Right lobe of liver (tissue), 6 donors: ENCODE results near the gene ENPP7. TPM values are rescaled to one million over a fixed set of nuclear protein-coding genes. Genes with fewer than 3 reads are reported as not detected.

Experiments used
- ATAC-seq, 4 donors: fragments of 200-7000 bp; cut with Tn5 transposase; one replicate each; pipeline ENCODE4 v1.9.1; 2020; ENCODE audit warnings: mild to moderate bottlenecking in 4 of 4, moderate library complexity in 4 of 4
- DNase-seq, 3 donors: peaks; one replicate each; pipeline ENCODE4 v3.0.0-alpha.2; 2020
- H3K27ac ChIP-seq, 3 donors: fragments of 200-600 bp; one replicate each; pipeline ENCODE4 v1.8.0; 2022
- H3K27me3 ChIP-seq, 2 donors: fragments of 200-600 bp; one replicate each; pipeline ENCODE4 v1.8.0; 2022
- H3K36me3 ChIP-seq, 4 donors: fragments of 200-600 bp; sonication (generic) in 1 of 4; one replicate each; pipeline versions ENCODE4 v1.5.1 to v1.8.0; 2017 to 2022; ENCODE audit warnings: control low read depth in 1 of 4
- H3K4me1 ChIP-seq, 4 donors: fragments of 200-600 bp; sonication (generic) in 1 of 4; one replicate each; pipeline versions ENCODE4 v1.5.1 to v1.8.0; 2017 to 2022; ENCODE audit warnings: control low read depth in 1 of 4
- H3K4me3 ChIP-seq, 3 donors: fragments of 200-600 bp; one replicate each; pipeline ENCODE4 v1.8.0; 2022
- H3K9me3 ChIP-seq, 4 donors: fragments of 200-600 bp; sonication (generic) in 1 of 4; one replicate each; pipeline versions ENCODE4 v1.5.1 to v1.8.0; 2017 to 2022; ENCODE audit warnings: control low read depth in 1 of 4
- POLR2A ChIP-seq: fragments of 450-650 bp; IDR thresholded peaks from one replicate; pipeline ENCODE4 v1.6.1; 2017; ENCODE audit warnings: antibody characterized with exemption, mild to moderate bottlenecking
- WGBS: methylation state at CpG from one replicate; pipeline ENCODE4 v1.1.6; 2018; ENCODE audit warnings: low coverage, low lambda C conversion rate; ENCODE audit not compliant: insufficient coverage; ENCODE audit errors: missing lambda C conversion rate; 5-methylcytosine and 5-hydroxymethylcytosine counted together
- intact Hi-C, 2 donors: fragments of 100-400 bp; cut with DNase I; formaldehyde crosslinking; loops; one replicate each; pipeline versions ENCODE4 v1.11.2 to v1.14.1; 2022
- total RNA-seq, 6 experiments: library from RNA; depleted of rRNA in 2 of 6; stranded (reverse); fragments of >200 nt in 2 of 6; fragmentation: NEBNext Ultra II Directional in 3 of 6; extraction: Animal tissue kit (Norgen Biotek cat#: 25700) in 3 of 6; gene quantifications; one replicate each; pipeline versions ENCODE4 v1.1.0 to v1.2.4, GENCODE V29; 2016 to 2023
- TF ChIP-seq, protein P1 (sequence below), 4 donors: fragments of 200-600 bp in 3 of 4; fragments of 450-650 bp in 1 of 4; IDR thresholded peaks; one replicate each; pipeline versions ENCODE4 v1.5.1 to v1.8.0; 2016 to 2022; ENCODE audit warnings: antibody characterized with exemption in 4 of 4, mild to moderate bottlenecking in 2 of 4
- donor health status: DM: no; HTN: yes; CAD: no.
- donor health status: DM: no; HTN: no; CAD: no.
- donor health status: DM: no; HTN: no; CAD: no.
- donor health status: DM: no; HTN: yes; CAD: no.
- donor health status: DM: no; HTN: yes; CAD: no.

Gene ENPP7
- total RNA-seq, 6 experiments from 2014 or later, result 3.4 to 43.2 (median 17.8) TPM

DNA sequence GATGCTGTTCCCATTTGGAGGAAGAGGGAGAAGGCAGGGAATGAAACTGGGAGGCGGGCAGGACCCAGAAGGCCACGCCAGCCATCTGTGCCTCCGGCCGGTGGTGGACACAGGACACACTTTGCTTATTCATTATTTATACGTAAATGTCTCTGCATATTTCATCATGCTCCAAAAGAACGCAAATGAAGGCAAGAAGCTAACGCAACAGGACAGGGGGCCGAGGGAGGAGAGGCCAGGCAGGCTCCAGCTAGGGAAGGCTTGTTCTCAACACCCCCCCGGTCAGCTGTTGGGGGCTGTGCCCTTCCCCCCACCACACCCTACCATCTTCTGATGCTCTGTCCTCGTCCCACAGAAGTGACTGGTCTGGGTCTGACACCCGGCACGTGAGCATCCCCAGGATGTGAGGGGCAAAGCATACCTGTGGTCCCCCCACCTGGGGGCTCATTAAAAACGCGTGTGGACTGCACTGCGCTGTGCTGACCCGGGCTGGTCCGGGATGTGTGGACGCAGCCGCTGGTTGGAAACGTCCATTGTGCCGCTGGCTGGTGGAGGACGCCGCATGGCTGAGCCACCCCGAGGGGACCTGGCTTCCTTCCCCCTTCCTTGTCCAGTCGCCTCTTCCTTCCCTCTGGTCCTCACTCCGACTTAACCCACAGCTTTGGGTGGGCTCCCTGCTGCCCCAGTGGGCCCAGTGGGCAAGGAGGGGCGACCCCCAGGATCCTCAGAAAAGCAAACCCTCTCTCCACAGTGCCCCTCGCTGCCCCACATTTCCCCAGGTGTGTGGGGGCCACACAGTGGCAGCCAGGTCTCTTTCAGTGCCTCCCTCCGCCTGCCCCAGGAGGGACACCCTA lies 46.4 kb upstream of the ENPP7 start:
- H3K27me3 ChIP-seq, result no peaks in the 10 kb centered on the region
- no peak overlapping the region for H3K4me3 ChIP-seq
- no peak for ATAC-seq

DNA sequence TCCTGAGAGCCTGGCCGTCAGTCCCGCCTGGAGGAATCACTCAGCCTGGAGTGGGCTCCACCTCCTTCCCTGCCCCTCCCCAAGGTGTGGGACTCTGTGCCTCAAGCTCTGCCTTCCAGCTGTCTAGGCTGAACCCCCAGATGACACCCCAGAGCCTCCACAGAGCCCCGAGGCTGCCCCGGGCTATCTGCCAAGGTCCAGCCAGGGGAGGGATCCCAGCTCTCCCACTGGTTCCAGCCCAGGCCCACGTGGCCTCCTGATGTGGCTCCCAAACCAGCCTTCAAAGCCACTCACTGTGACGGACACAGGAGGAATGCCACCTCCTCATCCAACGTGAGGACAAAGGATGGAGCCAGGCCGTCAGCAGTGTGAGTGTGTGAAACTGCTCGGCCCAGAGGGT lies 45.6 kb upstream of the ENPP7 start:
- DNase-seq (peak in 1 of 3 donors; percentile 48), ATAC-seq (no peak)
- H3K27ac ChIP-seq, result no peak overlapping the region
- TF ChIP-seq, protein P1, sequence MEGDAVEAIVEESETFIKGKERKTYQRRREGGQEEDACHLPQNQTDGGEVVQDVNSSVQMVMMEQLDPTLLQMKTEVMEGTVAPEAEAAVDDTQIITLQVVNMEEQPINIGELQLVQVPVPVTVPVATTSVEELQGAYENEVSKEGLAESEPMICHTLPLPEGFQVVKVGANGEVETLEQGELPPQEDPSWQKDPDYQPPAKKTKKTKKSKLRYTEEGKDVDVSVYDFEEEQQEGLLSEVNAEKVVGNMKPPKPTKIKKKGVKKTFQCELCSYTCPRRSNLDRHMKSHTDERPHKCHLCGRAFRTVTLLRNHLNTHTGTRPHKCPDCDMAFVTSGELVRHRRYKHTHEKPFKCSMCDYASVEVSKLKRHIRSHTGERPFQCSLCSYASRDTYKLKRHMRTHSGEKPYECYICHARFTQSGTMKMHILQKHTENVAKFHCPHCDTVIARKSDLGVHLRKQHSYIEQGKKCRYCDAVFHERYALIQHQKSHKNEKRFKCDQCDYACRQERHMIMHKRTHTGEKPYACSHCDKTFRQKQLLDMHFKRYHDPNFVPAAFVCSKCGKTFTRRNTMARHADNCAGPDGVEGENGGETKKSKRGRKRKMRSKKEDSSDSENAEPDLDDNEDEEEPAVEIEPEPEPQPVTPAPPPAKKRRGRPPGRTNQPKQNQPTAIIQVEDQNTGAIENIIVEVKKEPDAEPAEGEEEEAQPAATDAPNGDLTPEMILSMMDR (IDR thresholded peaks at IDR 0.05), result no peak
- 26% methylated on average over 3 of the region's 9 CpGs for WGBS
- intact Hi-C loops, result no loop called here
- H3K4me3 ChIP-seq, result no peak overlapping the region
- no peaks in the 10 kb centered on the region for H3K4me1 ChIP-seq
- no peaks in the 10 kb centered on the region for H3K9me3 ChIP-seq
- no peaks in the 10 kb centered on the region for H3K36me3 ChIP-seq
- H3K27me3 ChIP-seq, result no peaks in the 10 kb centered on the region

More for the DNA sequence above, 46.4 kb upstream of the ENPP7 start:
- Histone ChIP-seq H3K27ac (no peak overlapping the region), H3K36me3 (no peaks in the 10 kb centered on the region), H3K4me1 (no peaks in the 10 kb centered on the region), H3K9me3 (no peaks in the 10 kb centered on the region)
- 39% methylated on average over 14 of the region's 29 CpGs for WGBS
- DNase-seq, result peak in 1 of 3 donors; percentile 39
- TF ChIP-seq POLR2A, result no peak
- TF ChIP-seq, protein P1 (IDR thresholded peaks at IDR 0.05), result no peak
- intact Hi-C loops, result no loop called here

DNA sequence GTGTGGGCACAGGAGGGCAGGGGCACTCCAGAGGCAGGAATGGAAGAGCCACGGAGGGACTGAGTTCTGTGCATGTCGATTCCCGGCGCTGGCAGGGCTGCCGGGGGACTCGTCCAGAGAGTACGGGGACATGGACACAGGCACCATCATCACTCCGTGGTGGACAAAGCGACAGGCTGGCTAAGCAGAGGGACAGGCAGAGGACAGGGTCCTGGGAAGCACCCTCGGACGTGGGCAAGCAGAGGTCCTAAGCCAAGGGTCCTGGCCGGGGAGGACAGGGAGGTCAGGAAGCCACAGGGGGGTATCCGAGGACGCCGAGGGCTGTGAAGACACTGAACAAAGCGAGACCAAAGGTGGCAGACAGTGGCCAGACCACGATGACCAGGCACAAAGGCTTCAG lies 44.3 kb upstream of the ENPP7 start:
- ATAC-seq (no peak), DNase-seq (no peak)
- intact Hi-C loops, result no loop called here
- Histone ChIP-seq H3K27ac (no peak overlapping the region), H3K4me1 (no peaks in the 10 kb centered on the region), H3K4me3 (no peak overlapping the region), H3K36me3 (no peaks in the 10 kb centered on the region), H3K27me3 (no peaks in the 10 kb centered on the region), H3K9me3 (no peaks in the 10 kb centered on the region)
- WGBS, result 29% methylated on average over 4 of the region's 17 CpGs
- TF ChIP-seq, protein P1 (IDR thresholded peaks at IDR 0.05), result no peak
- no peak for TF ChIP-seq POLR2A

DNA sequence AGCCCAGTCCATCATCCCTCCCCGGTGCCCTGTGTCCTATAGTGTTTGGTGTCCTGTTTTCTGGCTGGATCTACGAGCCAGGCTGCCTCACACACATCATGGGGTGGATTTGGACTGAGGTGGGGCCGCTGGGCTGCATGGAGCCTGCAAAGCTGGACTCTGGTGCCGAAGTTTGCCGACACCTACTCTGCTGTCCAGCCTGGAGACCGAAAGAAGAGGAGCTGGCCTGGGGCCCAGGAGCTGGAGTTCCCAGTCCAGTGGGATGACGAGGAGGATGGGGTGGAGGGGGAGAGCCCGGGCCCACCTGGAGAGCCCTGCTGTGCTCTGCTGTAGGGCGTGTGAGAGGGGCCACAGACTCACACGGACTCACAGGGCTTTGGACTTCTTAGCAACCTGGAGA lies 40.3 kb upstream of the ENPP7 start:
- 74% methylated on average over 3 of the region's 10 CpGs for WGBS
- Histone ChIP-seq H3K36me3 (no peaks in the 10 kb centered on the region), H3K27me3 (no peaks in the 10 kb centered on the region), H3K4me3 (no peak overlapping the region), H3K4me1 (no peaks in the 10 kb centered on the region), H3K27ac (no peak overlapping the region), H3K9me3 (no peaks in the 10 kb centered on the region)
- intact Hi-C loops, result no loop called here
- DNase-seq (no peak), ATAC-seq (no peak)
- TF ChIP-seq, protein P1 (IDR thresholded peaks at IDR 0.05), result no peak
- TF ChIP-seq POLR2A, result no peak
